SK-MEL-5 (cell line): ENCODE measurements around the gene GPAM. TPM values are rescaled to one million over a fixed set of nuclear protein-coding genes. Genes with fewer than 3 reads are reported as not detected.
"Not testable (repeated sequence)": the region's sequence is repeated elsewhere in the genome, so short reads cannot be mapped to it uniquely, and the experiment has no call there.

ENCODE experiments used
- DNase-seq: peaks from one replicate; pipeline ENCODE4 v3.0.0-alpha.2; 2016; ENCODE audit warnings: low read depth, low spot score
- in situ Hi-C: cut with HindIII; loops from 2 replicates; pipeline ENCODE4 v1.10.0; 2016; ENCODE audit warnings: low sequenced_read_pairs, high pct_unique_total_duplicates, low pct_unique_long_range_greater_than_20kb
- total RNA-seq: library from RNA; depleted of rRNA; stranded (reverse); fragments of >200 nt; shearing (Covaris generic); gene quantifications from 2 replicates; pipeline ENCODE4 v1.2.3, GENCODE V29; 2014

GPAM gene
- total RNA-seq, 1 experiment from 2014 or later = 17.8 TPM

DNA sequence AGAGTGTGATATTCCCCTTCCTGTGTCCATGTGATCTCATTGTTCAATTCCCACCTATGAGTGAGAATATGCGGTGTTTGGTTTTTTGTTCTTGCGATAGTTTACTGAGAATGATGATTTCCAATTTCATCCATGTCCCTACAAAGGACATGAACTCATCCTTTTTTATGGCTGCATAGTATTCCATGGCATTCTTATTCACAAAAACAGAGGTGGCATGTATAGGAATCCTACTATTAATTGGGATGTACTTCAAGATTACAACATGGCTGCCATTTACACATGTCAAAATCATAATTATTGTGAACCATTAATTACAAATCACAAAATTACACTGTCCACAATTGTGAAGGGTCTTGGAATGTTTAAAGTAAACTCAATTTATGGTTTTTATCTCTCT lies 14.1 kb upstream of the GPAM start:
- DNase-seq, in situ Hi-C loops: not testable (repeated sequence)

- no peak for DNase-seq
- in situ Hi-C loops = no loop called here
Observed at GRCh38 chr10:112195224-112195623, 11.7 kb upstream of the GPAM start.

- DNase-seq = no peak
- in situ Hi-C loops = no loop called here
Observed at GRCh38 chr10:112191791-112192190, 8.2 kb upstream of the GPAM start.

GRCh38 chr10:112191041-112191590 lies 7.6 kb upstream of the GPAM start:
- in situ Hi-C loops = no loop called here
- DNase-seq = no peak

GRCh38 chr10:112189465-112189864 lies 5.9 kb upstream of the GPAM start:
- in situ Hi-C loops = no loop called here
- no peak for DNase-seq

DNA sequence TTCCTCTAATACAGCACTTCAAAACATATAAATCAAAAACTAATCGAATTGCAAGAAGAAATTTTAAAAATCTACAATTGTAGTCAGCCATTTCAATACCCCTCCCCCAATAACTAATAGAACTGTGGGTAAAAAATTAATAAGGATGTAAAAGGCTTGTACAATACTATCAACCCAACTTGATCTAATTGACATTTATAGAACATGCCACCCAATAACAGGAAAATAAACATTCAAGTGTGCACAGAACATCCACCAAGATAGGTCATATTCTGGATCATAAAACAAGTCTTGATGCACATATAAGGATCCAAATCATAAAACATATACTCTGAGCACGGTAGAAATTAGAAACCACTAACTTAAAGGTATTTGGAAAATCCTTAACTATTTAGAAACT lies 4.0 kb upstream of the GPAM start:
- in situ Hi-C loops = no loop called here
- no peak for DNase-seq

- in situ Hi-C loops = no loop called here
- DNase-seq = no peak
Observed at GRCh38 chr10:112185959-112186358, 2.4 kb upstream of the GPAM start.

- in situ Hi-C loops = no loop called here
- no peak for DNase-seq
Observed at GRCh38 chr10:112184379-112184778, 814 bp upstream of the GPAM start.

DNA sequence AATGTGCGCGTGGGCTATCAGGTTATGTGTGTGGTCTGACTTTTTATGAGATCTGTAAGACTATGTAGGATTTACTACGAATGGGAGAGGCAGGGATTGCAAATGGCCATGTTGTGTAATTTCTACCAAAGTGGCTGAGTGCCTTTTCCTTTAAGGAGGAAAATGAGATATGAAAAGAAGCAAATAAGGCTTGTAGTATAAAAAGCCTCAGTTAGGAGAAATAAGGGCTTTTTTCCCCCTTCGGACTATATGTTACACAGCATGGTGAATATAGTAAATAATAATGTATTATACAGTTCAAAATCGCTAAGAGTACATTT lies 447 bp upstream of the GPAM start:
- in situ Hi-C loops = no loop called here

GRCh38 chr10:112182784-112183328 lies 709 bp downstream of the GPAM start:
- in situ Hi-C loops = no loop called here
- DNase-seq = no peak

More for the DNA sequence above, 447 bp upstream of the GPAM start:
- DNase-seq = no peak

GRCh38 chr10:112177247-112177646 lies 6.3 kb downstream of the GPAM start:
- in situ Hi-C loops = no loop called here
- no peak for DNase-seq

DNA sequence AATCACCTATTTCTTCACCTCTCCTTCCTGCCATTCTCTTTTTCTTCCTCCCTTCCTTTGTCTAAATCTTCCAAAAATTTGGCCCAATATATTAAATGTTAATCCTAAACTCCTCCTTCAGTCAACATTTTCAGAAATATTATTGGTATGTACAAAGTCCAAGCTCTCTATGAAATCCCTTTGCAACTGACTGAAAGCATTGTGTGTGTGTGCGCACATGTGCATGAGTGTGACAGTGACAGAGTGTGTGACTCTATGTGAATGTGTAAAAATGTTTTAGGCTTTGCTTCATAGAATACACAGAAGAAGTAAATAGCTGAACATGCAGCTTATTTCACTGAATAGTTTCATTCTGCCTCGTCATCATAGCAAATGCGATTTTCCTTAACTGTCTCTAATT lies 7.0 kb downstream of the GPAM start:
- DNase-seq = no peak
- in situ Hi-C loops = no loop called here

DNA sequence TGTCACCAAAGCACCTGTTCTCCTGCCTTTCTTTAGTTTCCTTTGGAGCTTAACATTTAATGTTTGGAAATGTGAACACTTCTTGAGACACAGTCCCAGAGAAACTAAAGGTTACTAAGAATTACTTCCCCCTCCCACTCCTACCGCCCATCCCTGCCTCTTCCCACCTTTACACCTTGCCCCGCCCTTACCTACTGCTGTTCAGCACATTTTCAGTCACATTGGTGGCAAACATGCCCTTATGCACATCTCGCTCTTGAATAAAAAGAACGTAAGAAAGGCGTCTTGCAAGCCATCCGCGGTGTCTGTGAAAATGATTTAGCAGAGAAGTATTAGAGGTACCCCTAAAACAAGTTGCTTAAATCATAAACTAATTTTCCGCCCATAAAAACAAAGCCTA lies 8.2 kb downstream of the GPAM start:
- no peak for DNase-seq
- in situ Hi-C loops = no loop called here

DNA sequence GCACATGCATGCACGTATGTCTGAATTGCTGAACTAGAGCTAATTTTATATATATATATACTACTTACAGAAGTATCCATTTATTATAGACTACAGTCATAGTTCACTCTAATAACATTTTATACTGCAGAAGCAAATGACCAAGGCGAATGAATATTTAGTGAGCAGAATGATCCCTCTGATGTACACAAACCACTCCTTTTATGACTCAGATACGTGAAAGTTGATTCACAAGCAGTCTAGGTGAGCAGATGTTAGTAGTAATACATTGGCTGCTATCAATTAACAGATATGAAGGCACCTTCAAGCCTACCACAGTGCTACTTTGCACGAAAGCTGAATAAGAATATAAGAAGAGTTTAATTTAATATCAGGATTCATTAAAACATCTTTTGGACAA lies 10.4 kb downstream of the GPAM start:
- in situ Hi-C loops = loop anchor here (25.0 kb wide), 1 partner anchor 139 kb away; no protein-coding TSS in a partner anchor
- DNase-seq = no peak

DNA sequence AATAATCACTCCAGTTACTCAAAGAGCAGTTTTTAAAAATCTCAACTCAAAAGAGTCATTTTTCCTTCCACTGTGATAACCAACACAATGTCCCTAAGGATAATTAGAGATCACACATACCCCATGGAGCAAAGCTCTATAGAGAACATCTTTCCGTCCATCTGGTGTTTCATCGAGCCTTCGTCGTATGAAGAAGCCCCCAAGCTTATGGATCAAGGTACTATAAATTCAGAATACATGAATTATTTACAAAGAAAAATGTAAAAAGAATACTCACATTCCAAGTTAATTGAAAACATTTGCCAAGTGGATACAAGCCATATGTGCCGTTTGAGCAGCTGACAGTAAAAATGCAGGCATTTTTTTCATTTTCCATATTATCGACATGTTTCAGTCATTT lies 14.8 kb downstream of the GPAM start:
- in situ Hi-C loops = loop anchor here (25.0 kb wide), 1 partner anchor 144 kb away; no protein-coding TSS in a partner anchor
- no peak for DNase-seq

DNA sequence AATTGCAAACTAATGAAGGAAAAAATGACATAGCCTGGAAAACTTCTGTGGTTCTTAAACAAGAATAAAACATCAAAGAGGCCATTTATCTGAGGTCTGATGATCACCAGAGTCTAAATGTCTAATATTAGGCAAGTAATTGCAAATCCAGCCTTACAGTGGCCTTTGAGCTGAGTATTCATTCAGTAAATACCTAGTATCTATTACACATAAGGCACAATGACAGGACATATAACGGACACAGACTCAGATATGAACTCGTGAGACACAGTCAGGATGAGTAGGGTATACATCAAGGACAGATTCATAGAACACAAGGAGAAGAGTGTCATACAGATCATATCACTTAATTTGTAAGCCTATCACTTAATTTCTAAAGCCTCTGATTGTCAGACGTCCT lies 16.8 kb downstream of the GPAM start:
- in situ Hi-C loops = loop anchor here (25.0 kb wide), 1 partner anchor 146 kb away; no protein-coding TSS in a partner anchor
- no peak for DNase-seq

DNA sequence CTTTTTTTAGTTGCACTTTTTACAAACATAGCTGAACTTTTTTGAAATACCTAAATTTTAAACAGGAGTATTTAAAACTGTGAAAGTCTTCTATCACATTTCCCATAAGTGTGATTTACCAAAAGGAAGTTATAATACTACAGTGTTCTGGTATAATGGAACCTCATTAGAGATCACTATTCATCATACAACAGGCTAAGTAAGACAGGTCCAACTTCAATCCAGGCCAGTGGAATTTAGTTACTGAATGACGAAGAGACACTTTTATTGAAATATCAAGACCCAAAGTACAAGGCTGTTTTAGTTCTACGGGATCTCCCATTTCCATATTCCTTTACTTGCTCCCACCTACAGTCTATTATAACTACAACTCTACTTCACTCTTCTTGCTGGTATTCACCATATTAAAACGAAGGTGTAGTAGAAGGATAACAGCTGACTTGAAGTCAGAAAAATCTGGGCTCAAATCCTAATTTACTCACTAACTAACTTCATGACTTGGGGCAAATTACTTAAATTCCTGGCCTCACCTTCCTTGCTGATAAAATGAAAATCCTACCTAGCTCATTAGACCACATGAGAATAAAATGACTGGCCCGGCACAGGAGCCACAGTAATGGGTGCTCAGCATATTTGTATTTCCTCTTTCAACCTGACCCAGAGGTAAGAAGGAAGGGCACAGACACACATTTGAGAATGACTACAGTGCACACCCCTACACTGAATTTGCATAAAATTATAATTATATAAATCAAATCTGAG lies 21.6 kb downstream of the GPAM start:
- no peak for DNase-seq
- in situ Hi-C loops = loop anchor here (25.0 kb wide), 1 partner anchor 150 kb away; no protein-coding TSS in a partner anchor

- no peak for DNase-seq
- in situ Hi-C loops = loop anchor here (25.0 kb wide), 1 partner anchor 151 kb away; no protein-coding TSS in a partner anchor
Observed at GRCh38 chr10:112160834-112161233, 22.7 kb downstream of the GPAM start.

DNA sequence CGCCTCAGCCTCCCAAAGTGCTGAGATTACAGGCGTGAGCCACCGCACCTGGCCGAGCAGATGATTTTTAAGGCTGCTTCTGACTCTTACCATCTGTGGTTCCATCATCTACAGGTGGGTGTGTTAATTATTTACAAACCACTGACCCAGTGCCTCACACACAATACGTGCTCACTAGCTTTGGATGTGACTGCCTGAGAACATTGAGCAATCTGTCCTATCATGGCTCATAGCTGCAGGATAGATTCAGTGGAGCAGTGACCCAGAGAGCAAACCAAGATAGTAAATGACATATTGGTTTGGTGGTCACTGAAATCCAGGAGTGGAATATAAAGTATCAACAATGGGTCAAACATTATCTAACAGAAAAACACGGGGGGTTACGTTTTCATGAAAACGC lies 24.1 kb downstream of the GPAM start:
- DNase-seq = no peak
- in situ Hi-C loops = loop anchor here (25.0 kb wide), 1 partner anchor 153 kb away; no protein-coding TSS in a partner anchor
